Activated CD8-positive, alpha-beta memory T cell treated with anti-CD3 and anti-CD28 coated beads, Interleukin-2, amount 10 ng/mL, durations not matched to agents 7 days and 5 days (primary cell): Measurements from ENCODE around the gene KIAA0513. TPM values are rescaled to one million over a fixed set of nuclear protein-coding genes. Genes with fewer than 3 reads are reported as not detected.

Experiments used
- ATAC-seq: fragments of 150-1000 bp; cut with Tn5 transposase; one replicate; pipeline ENCODE4 v1.10.0; 2021; ENCODE audit warnings: moderate library complexity
- CTCF ChIA-PET: fragments of 350-600 bp; sonication (Branson Sonifier 250); formaldehyde crosslinking; loops from one replicate; lab custom pipeline; 2021; ENCODE audit warnings: antibody characterized with exemption; lab: Charles Lee
- DNase-seq: peaks from one replicate; pipeline ENCODE4 v3.0.0-alpha.2; 2020
- H3K27ac Mint-ChIP-seq: one replicate; pipeline ENCODE4 v1.8.0; 2021; ENCODE audit warnings: mild to moderate bottlenecking, mixed read lengths
- H3K27me3 Mint-ChIP-seq: one replicate; pipeline ENCODE4 v1.8.0; 2021; ENCODE audit warnings: mixed read lengths
- H3K36me3 Mint-ChIP-seq: one replicate; pipeline ENCODE4 v1.8.0; 2021; ENCODE audit warnings: mild to moderate bottlenecking, mixed read lengths
- H3K4me1 Mint-ChIP-seq: one replicate; pipeline ENCODE4 v1.8.0; 2021; ENCODE audit warnings: mixed read lengths
- H3K4me3 Mint-ChIP-seq: one replicate; pipeline ENCODE4 v1.8.0; 2021; ENCODE audit warnings: mild to moderate bottlenecking, moderate library complexity, mixed read lengths
- H3K9me3 Mint-ChIP-seq: one replicate; pipeline ENCODE4 v1.8.0; 2022; ENCODE audit warnings: low read depth, mixed read lengths
- total RNA-seq, 2 experiments: library from RNA; stranded (reverse); gene quantifications; one replicate each; pipeline ENCODE4 v1.2.3, GENCODE V29; 2021

KIAA0513 gene
- total RNA-seq, 2 experiments from 2014 or later: 7.9 to 9.6 TPM

- Mint-ChIP-seq H3K27me3 (no peaks in the 10 kb centered on the region), H3K36me3 (peaks cover 17% of the 10 kb centered on the region), H3K4me1 (peaks cover 10% of the 10 kb centered on the region), H3K27ac (peak overlapping the region; percentile 22), H3K9me3 (no peaks in the 10 kb centered on the region), H3K4me3 (no peak overlapping the region)
- ATAC-seq: peak; percentile 45
- DNase-seq: no peak
- CTCF ChIA-PET: interaction anchor here (1.6 kb wide), 1 partner anchor 10 kb away, joined by 4 read pairs; no protein-coding TSS in a partner anchor
Measured at GRCh38 chr16:84995663-84996062, 31.9 kb upstream of the KIAA0513 start.

GRCh38 chr16:84996365-84996764 lies 31.2 kb upstream of the KIAA0513 start:
- no peak for ATAC-seq
- Mint-ChIP-seq H3K4me1 (peaks cover 10% of the 10 kb centered on the region), H3K9me3 (no peaks in the 10 kb centered on the region), H3K36me3 (peaks cover 19% of the 10 kb centered on the region), H3K27me3 (no peaks in the 10 kb centered on the region), H3K27ac (no peak overlapping the region), H3K4me3 (no peak overlapping the region)
- CTCF ChIA-PET: interaction anchor here (0.6 to 1.6 kb wide), 2 partner anchors 9 to 45 kb away, joined by 3 to 4 read pairs; no protein-coding TSS in a partner anchor
- DNase-seq: no peak

DNA sequence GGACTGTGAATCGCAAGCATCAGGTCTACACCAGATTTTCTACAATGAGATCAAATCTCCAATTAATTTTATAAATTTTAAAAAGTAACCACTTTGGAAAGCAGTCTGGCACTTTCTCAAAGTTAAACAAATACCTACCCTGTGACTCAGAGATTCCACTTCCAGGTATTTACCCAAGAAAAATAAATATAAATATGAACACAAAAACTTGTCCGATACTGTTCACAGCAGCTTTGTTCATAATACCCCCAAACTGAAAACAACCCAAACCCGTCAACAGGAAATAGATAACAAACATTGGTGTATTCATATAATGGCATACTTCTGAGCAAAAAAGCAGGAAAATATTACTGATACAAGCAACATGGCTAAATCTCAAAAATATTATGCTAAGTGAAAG lies 28.4 kb upstream of the KIAA0513 start:
- Mint-ChIP-seq H3K4me1 (peaks cover 18% of the 10 kb centered on the region), H3K36me3 (peaks cover 18% of the 10 kb centered on the region), H3K9me3 (no peaks in the 10 kb centered on the region), H3K27me3 (no peaks in the 10 kb centered on the region), H3K27ac (no peak overlapping the region), H3K4me3 (no peak overlapping the region)
- no peak for DNase-seq
- CTCF ChIA-PET: interaction anchor here (1.1 to 1.4 kb wide), 2 partner anchors 28 kb away, joined by 3 to 8 read pairs; partner anchors contain the start of gene KIAA0513
- no peak for ATAC-seq

GRCh38 chr16:84999857-85000480 lies 27.6 kb upstream of the KIAA0513 start:
- no peak for ATAC-seq
- H3K27me3 Mint-ChIP-seq: no peaks in the 10 kb centered on the region
- H3K36me3 Mint-ChIP-seq: peaks cover 14% of the 10 kb centered on the region
- no peak for DNase-seq
- H3K27ac Mint-ChIP-seq: no peak overlapping the region
- H3K9me3 Mint-ChIP-seq: no peaks in the 10 kb centered on the region
- CTCF ChIA-PET: no interaction called here
- no peak overlapping the region for H3K4me3 Mint-ChIP-seq
- peaks cover 21% of the 10 kb centered on the region for H3K4me1 Mint-ChIP-seq

DNA sequence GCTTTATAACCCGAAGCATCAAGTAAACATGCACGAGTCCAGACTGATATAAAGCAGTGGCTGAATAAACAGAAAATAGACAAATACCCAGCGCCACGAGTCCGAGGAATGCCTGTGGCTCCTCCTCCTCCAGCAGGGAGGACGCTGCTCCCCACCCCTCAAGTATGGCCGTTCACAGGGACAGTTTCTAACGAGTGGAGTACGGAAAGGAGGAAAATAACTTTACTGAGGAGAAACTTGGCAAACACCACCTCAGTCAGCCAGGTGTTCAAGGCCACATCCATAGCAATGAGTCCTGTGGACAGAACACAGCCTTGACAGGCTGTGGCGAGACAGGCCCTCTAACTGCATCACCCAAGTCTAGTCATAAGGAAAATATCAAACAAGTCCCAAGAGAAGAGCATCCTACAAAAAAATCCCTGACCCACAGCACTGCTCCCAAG lies 25.5 kb upstream of the KIAA0513 start:
- Mint-ChIP-seq H3K9me3 (no peaks in the 10 kb centered on the region), H3K27me3 (no peaks in the 10 kb centered on the region), H3K27ac (no peak overlapping the region), H3K4me3 (no peak overlapping the region), H3K36me3 (peaks cover 12% of the 10 kb centered on the region), H3K4me1 (peaks cover 19% of the 10 kb centered on the region)
- ATAC-seq (no peak), DNase-seq (no peak)
- CTCF ChIA-PET: interaction anchor here (1.2 kb wide), 1 partner anchor 8 kb away, joined by 4 read pairs; no protein-coding TSS in a partner anchor

DNA sequence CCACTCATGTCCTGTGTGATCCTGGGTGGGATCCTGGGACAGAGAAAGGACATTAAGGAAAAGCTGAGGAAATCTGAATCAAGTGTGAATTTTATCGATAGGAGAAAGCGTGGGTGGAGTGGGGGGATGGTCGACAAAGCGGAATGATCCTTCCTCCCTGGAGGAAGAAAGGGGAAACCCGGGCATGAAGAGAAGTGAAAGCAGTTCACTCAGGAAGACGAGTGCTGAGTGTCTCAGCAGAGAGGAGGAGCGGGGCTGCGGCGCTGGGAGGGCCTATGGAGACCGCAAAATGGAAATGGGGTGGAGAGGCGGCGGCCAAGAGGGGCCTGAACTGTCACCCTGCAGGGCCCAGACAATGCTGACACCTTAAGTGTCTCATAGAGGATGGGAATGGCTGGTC lies 25.0 kb upstream of the KIAA0513 start:
- CTCF ChIA-PET: interaction anchor here (1.2 kb wide), 1 partner anchor 8 kb away, joined by 4 read pairs; no protein-coding TSS in a partner anchor

DNA sequence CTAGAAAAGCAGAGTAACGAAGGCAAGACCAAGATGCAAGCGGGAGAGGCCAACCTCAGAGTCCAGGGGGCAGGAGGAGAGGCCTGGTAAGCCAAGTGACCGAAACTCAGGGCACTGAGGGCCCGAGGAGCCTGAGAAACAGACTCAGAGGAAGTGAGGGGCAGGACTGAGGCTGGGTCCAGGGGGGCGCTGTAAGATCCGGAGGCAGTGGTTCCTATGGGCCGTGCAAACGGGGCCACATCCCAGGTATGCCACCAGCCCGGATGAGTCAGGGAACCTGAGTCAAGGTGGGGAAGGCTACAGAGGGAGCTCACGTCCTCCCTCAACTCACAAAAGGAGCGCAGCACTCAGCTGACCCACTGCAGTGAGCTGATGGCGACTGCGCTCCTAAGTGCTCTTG lies 24.5 kb upstream of the KIAA0513 start:
- ATAC-seq: no peak
- Mint-ChIP-seq H3K27me3 (no peaks in the 10 kb centered on the region), H3K36me3 (peaks cover 15% of the 10 kb centered on the region), H3K27ac (peak overlapping the region; percentile 7), H3K4me1 (peaks cover 22% of the 10 kb centered on the region), H3K4me3 (peak overlapping the region; percentile 7), H3K9me3 (no peaks in the 10 kb centered on the region)
- CTCF ChIA-PET: no interaction called here
- DNase-seq: no peak

More for the DNA sequence above, 25.0 kb upstream of the KIAA0513 start:
- Mint-ChIP-seq H3K9me3 (no peaks in the 10 kb centered on the region), H3K4me3 (peak overlapping the region; percentile 7), H3K4me1 (peaks cover 22% of the 10 kb centered on the region), H3K27ac (peak overlapping the region; percentile 7), H3K27me3 (no peaks in the 10 kb centered on the region), H3K36me3 (peaks cover 15% of the 10 kb centered on the region)
- peak; percentile 57 for ATAC-seq
- peak; percentile 49 for DNase-seq

GRCh38 chr16:85003725-85004586 lies 23.6 kb upstream of the KIAA0513 start:
- ATAC-seq (no peak), DNase-seq (no peak)
- peaks cover 22% of the 10 kb centered on the region for H3K4me1 Mint-ChIP-seq
- H3K36me3 Mint-ChIP-seq: peaks cover 15% of the 10 kb centered on the region
- no peak overlapping the region for H3K27ac Mint-ChIP-seq
- H3K9me3 Mint-ChIP-seq: no peaks in the 10 kb centered on the region
- CTCF ChIA-PET: no interaction called here
- H3K27me3 Mint-ChIP-seq: no peaks in the 10 kb centered on the region
- H3K4me3 Mint-ChIP-seq: no peak overlapping the region

DNA sequence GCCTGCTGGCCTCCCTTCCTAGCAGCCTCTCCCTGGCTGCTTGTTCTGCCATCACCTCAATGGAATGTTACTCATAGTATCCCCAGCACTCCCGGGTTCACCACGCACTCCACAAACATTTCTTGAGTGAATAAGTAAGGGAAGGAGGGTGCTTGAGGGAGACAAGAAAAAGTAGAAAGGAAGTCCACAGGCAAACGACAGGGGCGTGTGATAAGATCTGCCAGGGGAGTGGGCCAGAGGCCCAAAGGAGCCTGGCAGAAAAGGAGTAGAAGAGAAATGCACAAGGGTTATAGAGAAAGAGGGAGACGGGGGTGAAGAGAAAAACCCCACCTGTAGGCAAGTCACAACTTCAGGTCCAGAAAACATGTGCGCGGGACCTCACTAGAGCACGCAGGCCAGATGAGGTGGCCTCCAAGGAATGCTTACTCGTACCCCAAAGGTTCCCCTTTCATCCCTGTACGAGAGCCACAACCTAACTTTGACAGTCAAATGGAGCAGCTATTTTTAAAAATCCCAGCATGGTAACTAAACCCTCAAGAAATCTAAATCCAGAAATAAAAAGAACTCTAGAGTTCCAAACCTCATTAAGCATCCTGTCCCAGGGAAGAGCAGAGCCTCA lies 22.9 kb upstream of the KIAA0513 start:
- Mint-ChIP-seq H3K4me1 (peaks cover 22% of the 10 kb centered on the region), H3K27ac (no peak overlapping the region), H3K4me3 (no peak overlapping the region), H3K27me3 (no peaks in the 10 kb centered on the region), H3K36me3 (peaks cover 11% of the 10 kb centered on the region), H3K9me3 (no peaks in the 10 kb centered on the region)
- no peak for DNase-seq
- ATAC-seq: no peak
- CTCF ChIA-PET: interaction anchor here (1.0 kb wide), 1 partner anchor 9 kb away, joined by 4 read pairs; no protein-coding TSS in a partner anchor

- no peaks in the 10 kb centered on the region for H3K9me3 Mint-ChIP-seq
- no peak overlapping the region for H3K27ac Mint-ChIP-seq
- H3K4me1 Mint-ChIP-seq: peaks cover 30% of the 10 kb centered on the region
- peaks cover 11% of the 10 kb centered on the region for H3K36me3 Mint-ChIP-seq
- no peak for DNase-seq
- CTCF ChIA-PET: interaction anchor here (0.9 to 1.0 kb wide), 2 partner anchors 9 to 11 kb away, joined by 4 read pairs; no protein-coding TSS in a partner anchor
- H3K27me3 Mint-ChIP-seq: no peaks in the 10 kb centered on the region
- ATAC-seq: no peak
- H3K4me3 Mint-ChIP-seq: no peak overlapping the region
Measured at GRCh38 chr16:85005285-85006069, 22.1 kb upstream of the KIAA0513 start.

DNA sequence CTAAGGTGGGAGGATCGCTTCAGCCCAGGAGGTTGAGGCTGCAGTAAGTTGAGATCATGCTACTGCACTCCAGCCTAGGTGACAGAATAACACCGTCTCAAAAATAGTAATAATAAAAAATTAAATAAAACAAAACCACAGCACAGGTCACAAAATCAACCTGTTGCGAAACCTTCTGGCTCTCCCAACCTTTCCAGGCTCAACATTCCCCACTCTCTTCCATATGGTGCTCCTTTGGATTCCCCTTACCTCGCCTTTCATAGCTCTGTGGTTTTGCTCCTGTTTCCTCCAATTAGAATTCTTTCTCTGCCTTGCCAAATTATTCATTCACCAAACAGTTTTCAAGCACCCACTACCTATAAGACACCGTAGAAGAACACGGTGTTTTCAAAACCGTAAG lies 21.0 kb upstream of the KIAA0513 start:
- Mint-ChIP-seq H3K36me3 (peaks cover 8% of the 10 kb centered on the region), H3K27me3 (no peaks in the 10 kb centered on the region), H3K27ac (no peak overlapping the region), H3K9me3 (no peaks in the 10 kb centered on the region), H3K4me1 (peaks cover 35% of the 10 kb centered on the region), H3K4me3 (no peak overlapping the region)
- CTCF ChIA-PET: no interaction called here
- ATAC-seq (no peak), DNase-seq (no peak)

DNA sequence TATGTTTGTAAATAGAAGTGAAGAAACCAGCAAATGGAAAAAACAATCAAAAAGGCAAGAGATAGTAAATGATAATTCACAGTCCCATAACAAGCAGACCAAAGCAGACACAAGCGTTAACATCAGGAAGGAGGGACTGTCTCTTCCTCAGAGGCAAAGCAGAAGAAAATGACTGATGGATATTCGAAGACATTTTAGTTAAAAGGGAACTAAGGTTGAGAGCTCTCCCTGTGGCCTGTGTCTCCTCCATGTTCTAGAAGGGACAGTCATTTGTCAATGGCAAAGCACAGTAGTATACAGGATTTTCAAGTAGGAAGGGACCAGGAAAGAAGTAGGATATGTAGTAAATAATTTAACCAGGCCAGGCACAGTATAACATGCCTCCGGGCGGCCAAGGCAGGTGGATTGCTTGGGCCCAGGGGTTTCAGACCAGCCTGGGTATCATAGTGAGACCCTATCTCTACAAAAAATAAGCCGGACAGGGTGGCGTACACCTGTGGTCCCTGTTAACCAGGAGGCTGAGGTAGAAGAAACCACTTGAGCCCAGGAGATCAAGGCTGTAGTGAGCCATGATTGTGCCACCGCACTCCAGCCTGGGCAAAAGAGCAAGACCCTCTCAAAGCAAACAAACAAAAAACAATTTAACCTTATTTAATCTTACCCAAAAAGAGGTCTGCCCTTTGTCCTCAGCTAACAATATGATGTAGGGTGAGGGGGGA lies 19.9 kb upstream of the KIAA0513 start:
- H3K4me3 Mint-ChIP-seq: no peak overlapping the region
- no peak overlapping the region for H3K27ac Mint-ChIP-seq
- DNase-seq (no peak), ATAC-seq (no peak)
- no peaks in the 10 kb centered on the region for H3K27me3 Mint-ChIP-seq
- CTCF ChIA-PET: interaction anchor here (0.7 to 1.5 kb wide), 3 partner anchors 55 to 132 kb away, joined by 3 to 4 read pairs (median 3); no protein-coding TSS in a partner anchor
- H3K9me3 Mint-ChIP-seq: no peaks in the 10 kb centered on the region
- H3K4me1 Mint-ChIP-seq: peaks cover 36% of the 10 kb centered on the region
- peaks cover 8% of the 10 kb centered on the region for H3K36me3 Mint-ChIP-seq
